ENCODE measurements around the gene SLC2A9.

GRCh38 chr4:9898596-9899305, 122.5 kb downstream of the SLC2A9 start:
- TF ChIP-seq REST (IDR thresholded peaks at IDR 0.05; ENCODE audit: insufficient read depth in 1 of 2, low read depth in 2 of 2, low read length in 2 of 2), result no peak
- no peak for TF ChIP-seq SIN3A (IDR thresholded peaks at IDR 0.05; ENCODE audit: borderline replicate concordance, insufficient read depth, low read length)
- no peak for TF ChIP-seq POLR2AphosphoS5 (IDR thresholded peaks at IDR 0.05; ENCODE audit: low read depth, low read length)
